ENCODE measurements around the gene SMARCA2. TPM values are rescaled to one million over a fixed set of nuclear protein-coding genes. Genes with fewer than 3 reads are reported as not detected.

SMARCA2 gene
- total and polyA plus RNA-seq, 10 of the 15 experiments (the other 5 are each of a cell fraction or from before 2014, with no cell fraction given) = 100 to 392 (median 204) TPM

- RAD21 ChIA-PET (ENCODE audit: unreplicated experiment) = no interaction called here
- 42% methylated on average over 8 of the region's 8 CpGs for WGBS (ENCODE audit: insufficient coverage, insufficient replicate concordance, low lambda C conversion rate, missing lambda C conversion rate)
- CTCF ChIA-PET = interaction anchor here (1.0 to 2.2 kb wide), 6 partner anchors 12 to 127 kb away, joined by 3 to 8 read pairs (median 4); no protein-coding TSS in a partner anchor
- ATAC-seq (peak; percentile 63), DNase-seq (ENCODE audit: low read depth, low spot score) (no peak), FAIRE-seq (no peak)
- Histone ChIP-seq H4K20me1 (ENCODE audit: control insufficient read depth, insufficient read depth) (no peaks in the 10 kb centered on the region), H3K9ac (ENCODE audit: control insufficient read depth, insufficient read depth, low read length) (no peak overlapping the region), H3K79me2 (ENCODE audit: control insufficient read depth, insufficient read depth, low read length) (no peaks in the 10 kb centered on the region; the same call in 1 of the 2 replicates), H3K9me3 (replicated peaks; ENCODE audit: control insufficient read depth, insufficient read depth, low read length) (no peaks in the 10 kb centered on the region; the same call in 2 of the 3 replicates), H2AFZ (ENCODE audit: control insufficient read depth, low read depth, low read length) (no peak overlapping the region), H3K4me3 (no peak overlapping the region), H3K4me1 (ENCODE audit: control insufficient read depth, insufficient read depth, low read length) (no peaks in the 10 kb centered on the region), H3K27me3 (replicated peaks in 1 of 2; ENCODE audit: control insufficient read depth in 2 of 2, insufficient read depth in 2 of 2, low read length in 1 of 2) (no peaks in the 10 kb centered on the region), H3K4me2 (ENCODE audit: control insufficient read depth, insufficient read depth) (no peak overlapping the region), H3K36me3 (ENCODE audit: control insufficient read depth in 2 of 2, insufficient read depth in 2 of 2, low read length in 1 of 2) (peaks cover 5 to 32% of the 10 kb centered on the region in 2 experiments), H3K27ac (ENCODE audit: control insufficient read depth, insufficient read depth) (no peak overlapping the region)
- intact Hi-C loops (cut with micrococcal nuclease; ENCODE audit: unreplicated experiment) = no loop called here
- SMC1A ChIA-PET (ENCODE audit: uncharacterized antibody, unreplicated experiment) = interaction anchor here (1.0 to 2.0 kb wide), 5 partner anchors 10 to 124 kb away, joined by 3 to 17 read pairs (median 3); no protein-coding TSS in a partner anchor
- BruUV-seq (replicated peaks) = no TSS peak
- POLR2A ChIA-PET = no interaction called here
- in situ Hi-C loops (cut with MboI) = no loop called here
- TF ChIP-seq JUNB (IDR thresholded peaks at IDR 0.05) (peak; percentile 49), USF2 (IDR thresholded peaks at IDR 0.05; ENCODE audit: borderline replicate concordance, low read depth, low read length) (no peak), RUNX3 (IDR thresholded peaks at IDR 0.05; ENCODE audit: low read length) (no peak), MAX (IDR thresholded peaks at IDR 0.05; ENCODE audit: low read depth, low read length) (no peak), RBBP5 (conservative IDR thresholded peaks at IDR 0.05) (no peak), CTCF (IDR thresholded peaks at IDR 0.05 in 2 of 3, conservative IDR thresholded peaks at IDR 0.05 in 1 of 3; ENCODE audit: control insufficient read depth in 2 of 3, extremely low read depth in 1 of 3, insufficient read depth in 1 of 3, low read depth in 3 of 3, low read length in 3 of 3) (peak in 2 of 3 experiments; percentile 19 to 40; a peak in 2 of 6 replicates), IKZF2 (IDR thresholded peaks at IDR 0.05) (no peak), CHD1 (IDR thresholded peaks at IDR 0.05; ENCODE audit: low read depth, low read length) (no peak), BRCA1 (IDR thresholded peaks at IDR 0.05; ENCODE audit: low read depth, low read length) (no peak), POU2F2 (IDR thresholded peaks at IDR 0.05; ENCODE audit: borderline replicate concordance, low read depth, low read length) (no peak), IRF3 (IDR thresholded peaks at IDR 0.05) (no peak), REST (IDR thresholded peaks at IDR 0.05; ENCODE audit: low read depth, low read length) (no peak), IRF4 (IDR thresholded peaks at IDR 0.05; ENCODE audit: low read depth, low read length) (no peak)
Measured at GRCh38 chr9:2066312-2067273, 51.4 kb downstream of the SMARCA2 start.

Data from GM12878 (cell line).